GM18502 (cell line): Measurements from ENCODE around the gene CELF5.
"Not testable (repeated sequence)": the region's sequence is repeated elsewhere in the genome, so short reads cannot be mapped to it uniquely, and the experiment has no call there.

ENCODE experiments used
- ATAC-seq: cut with Tn5 transposase; IDR thresholded peaks from one replicate; pipeline ENCODE4 v1.9.1; 2021; ENCODE audit warnings: mild to moderate bottlenecking; ENCODE audit not compliant: unreplicated experiment, poor library complexity

The CELF5 gene

DNA sequence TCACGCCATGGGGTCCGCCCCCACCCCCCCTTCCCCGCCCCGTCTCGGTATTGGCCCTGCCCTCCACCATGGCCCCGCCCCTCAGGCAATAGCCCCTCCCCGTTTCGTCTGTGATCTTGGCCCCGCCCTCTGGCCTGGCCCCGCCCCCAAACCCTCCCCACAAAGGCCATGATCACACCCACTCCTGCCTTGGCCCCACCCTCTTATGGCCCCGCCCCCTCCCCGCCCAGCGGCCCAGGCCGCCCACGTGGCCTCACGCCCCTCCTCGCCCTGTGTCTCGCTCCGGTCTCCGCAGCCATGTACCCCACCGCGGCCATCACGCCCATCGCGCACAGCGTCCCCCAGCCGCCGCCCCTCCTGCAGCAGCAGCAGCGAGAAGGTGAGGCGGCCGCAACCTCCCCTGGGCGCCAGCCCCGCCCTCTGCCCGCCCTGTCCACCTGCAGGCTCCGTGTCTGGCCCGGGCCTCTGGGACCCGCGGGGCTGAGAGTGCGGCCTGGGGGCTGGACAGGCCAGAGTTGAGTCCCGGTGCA lies 61.3 kb downstream of the CELF5 start:
- no peak for ATAC-seq

DNA sequence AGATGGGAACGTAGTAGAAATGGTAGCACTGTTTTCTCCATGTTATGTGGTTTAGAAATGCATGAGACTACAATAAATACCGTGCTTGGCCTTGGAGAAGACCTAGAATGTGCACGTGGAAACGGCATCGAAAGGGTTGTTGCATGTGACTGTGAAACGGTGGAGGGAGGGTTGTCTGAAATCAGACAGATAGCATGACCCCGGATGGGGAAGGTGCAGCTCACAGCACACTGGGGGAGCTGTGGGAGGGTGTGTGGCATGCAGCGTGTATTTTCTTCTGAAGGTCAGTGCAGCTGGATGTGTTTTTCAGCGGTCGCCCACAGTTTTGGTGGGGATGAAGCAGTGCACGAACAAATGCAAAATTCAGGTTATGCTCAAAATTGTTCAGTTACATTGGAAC lies 63.4 kb downstream of the CELF5 start:
- ATAC-seq, result no peak

DNA sequence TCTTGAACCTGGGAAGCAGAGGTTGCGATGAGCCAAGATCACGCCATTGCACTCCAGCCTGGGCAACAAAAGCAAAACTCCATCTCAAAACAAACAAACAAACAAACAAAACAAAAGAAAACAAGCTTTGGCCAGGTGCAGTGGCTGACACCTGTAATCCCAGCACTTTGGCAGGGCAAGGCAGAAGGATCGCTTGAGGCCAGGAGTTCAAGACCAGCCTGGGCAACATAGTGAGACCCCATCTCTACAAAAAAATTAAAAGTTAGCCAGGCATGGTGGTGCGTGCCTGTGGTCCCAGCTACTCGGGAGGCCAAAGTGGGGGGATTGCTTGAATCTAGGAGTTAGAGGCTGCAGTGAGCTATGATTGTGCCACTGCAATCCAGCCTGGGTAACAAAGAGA lies 64.0 kb downstream of the CELF5 start:
- not testable (repeated sequence) for ATAC-seq

DNA sequence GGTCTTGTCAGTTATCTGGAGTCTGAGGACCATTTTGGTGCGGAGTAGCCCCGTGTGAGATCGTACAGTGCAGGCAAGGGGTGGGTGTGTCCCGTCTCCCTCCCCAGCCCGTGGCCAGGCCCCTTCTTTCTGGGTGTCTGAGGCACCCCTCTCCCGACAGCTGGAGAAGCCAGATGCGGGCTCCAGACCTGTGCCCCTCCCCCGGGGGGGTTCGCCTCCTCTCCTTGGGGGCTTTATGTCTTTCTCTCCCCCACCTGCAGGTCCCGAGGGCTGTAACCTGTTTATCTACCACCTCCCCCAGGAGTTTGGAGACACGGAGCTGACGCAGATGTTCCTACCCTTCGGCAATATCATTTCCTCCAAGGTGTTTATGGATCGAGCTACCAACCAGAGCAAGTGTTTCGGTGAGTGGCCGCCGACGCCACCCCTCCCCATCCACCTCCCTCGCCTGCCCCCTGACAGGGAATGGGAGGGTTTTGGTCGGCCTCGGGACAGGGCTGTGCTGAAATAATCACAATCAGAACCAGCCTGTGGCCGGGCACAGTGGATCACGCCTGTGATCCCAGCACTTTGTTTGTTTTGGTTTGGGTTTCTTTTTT lies 65.6 kb downstream of the CELF5 start:
- ATAC-seq, result no peak

DNA sequence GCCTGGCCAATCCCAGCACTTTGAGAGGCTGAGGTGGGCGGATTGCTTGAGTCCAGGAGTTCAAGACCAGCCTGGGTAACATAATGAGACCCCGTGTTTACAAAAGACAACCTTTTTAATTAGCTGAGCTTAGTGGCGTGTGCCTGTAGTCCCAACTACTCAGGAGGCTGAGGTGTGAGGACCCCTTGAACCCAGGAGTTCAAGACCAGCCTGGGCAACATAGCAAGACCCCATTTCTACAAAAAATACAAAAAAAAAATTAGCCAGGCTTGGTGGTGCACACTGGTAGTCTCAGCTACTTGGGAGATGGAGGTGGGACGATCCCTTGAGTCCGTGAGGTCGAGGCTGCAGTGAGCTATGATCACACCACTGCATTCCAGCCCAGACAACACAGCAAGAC lies 66.4 kb downstream of the CELF5 start:
- ATAC-seq, result not testable (repeated sequence)

DNA sequence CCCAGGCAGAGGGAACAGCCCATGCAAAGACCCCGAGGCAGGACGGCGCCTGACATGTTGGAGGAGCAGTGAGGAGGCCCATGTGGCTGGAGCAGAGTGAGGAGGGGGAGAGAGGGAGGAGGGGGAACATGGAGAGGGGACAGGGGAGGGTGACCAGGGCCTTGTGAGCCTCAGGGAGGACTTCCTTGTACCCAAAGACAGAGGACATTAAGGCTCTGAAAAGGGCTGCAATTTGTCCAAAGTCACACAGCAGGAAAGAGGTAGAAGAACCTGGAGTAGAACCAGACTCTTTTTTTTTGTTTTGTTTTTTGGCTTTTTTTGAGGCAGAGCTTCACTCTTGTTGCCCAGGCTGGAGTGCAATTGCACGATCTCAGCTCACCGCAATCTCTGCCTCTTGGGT lies 67.2 kb downstream of the CELF5 start:
- no peak for ATAC-seq

DNA sequence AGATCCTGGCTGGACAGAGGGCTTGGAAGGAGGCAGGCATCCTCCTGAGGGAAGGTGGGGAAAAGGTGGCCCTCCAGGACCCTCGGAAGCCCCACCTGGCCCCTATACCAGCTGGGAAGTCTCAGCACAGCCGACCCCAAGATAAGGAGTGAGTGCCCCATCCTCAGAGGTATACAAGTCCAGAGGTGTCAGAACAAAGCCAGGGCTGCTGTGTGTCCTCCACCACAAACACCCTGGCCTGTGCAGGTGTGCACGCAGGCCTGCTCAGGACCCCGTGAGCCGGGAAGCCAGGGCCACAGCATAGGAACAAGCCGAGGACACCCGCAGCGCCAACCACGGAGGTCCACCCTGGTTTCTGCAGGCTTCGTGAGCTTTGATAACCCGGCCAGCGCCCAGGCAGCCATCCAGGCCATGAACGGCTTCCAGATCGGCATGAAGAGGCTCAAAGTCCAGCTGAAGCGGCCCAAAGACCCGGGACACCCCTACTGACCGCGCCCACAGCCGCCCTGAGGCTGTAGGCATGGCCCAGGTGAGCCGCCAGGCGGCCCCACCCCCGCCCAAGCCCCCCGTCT lies 68.6 kb downstream of the CELF5 start:
- ATAC-seq, result no peak

DNA sequence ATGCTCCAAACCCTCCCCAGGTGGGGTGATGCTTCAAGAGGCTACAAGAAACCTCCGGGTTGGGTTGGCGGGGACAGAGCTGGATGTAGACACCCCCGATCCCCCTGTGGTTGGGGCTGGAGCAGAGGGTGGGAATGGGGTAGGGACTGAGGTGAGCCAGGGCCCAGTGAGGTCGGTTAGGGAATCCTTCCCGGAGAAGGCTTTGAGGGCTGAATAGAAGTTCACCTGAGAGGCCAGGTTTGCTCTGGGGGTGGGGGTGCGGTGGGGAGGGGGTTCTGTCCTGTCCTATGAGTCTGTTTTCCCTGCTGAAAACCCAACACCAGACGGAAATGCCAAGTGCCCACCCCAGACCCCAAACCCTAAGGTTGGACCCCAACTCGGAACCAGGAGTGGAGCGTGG lies 69.1 kb downstream of the CELF5 start:
- no peak for ATAC-seq

DNA sequence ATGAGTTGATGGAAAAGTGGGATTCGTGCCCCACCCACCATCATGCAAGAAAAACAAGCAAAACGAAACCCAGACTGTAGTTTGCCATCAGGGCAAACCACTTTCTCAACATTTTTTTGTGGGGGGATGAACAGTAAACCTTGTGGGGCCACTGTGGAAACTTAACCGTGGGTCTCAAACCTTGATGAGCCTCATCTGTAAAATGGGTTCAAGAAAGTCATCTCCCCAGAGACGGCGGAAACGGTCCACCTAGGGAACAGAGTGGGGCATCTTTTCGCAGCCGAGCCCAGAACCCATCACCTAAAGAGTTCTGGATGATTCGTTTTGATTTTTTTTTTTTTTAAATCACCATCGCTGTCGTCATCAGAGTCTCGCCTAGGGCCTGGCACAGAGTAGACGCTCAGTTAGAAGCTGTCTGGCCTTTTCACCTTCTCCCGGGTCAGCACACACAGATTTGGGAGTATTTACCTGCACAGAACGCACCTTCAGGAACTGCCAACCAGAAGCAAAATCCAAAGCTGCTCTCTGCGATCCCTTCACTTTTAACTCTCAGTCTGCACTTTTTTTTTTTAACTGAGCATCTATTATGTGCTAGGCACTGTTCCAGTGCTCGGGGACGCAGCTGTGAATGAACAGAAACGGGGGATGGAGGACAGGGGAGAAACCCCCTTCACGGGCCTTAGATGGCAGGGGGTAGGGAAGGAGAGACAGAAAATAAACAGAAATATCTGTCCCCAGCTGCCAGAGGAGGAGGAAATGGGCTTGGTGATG lies 69.8 kb downstream of the CELF5 start:
- no peak for ATAC-seq

DNA sequence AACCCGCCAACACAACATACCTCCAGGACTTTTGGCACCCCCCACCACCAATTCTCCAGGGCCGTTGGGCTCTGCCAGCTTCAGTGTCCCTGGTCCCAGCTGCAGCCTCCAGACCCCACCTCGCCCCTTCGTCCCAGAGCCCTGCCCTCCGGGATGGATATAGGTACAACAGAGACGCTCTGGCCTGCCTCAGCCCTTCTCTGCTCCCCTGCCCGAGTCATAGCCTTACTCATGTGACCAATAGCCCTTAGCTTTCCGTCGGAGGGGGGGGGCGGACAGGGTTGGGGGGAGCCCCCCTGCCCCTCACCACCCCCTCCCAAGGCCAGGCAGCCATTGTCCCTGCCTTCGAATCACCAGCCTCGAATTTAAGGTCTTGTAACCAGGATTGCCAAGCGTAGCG lies 71.1 kb downstream of the CELF5 start:
- no peak for ATAC-seq

DNA sequence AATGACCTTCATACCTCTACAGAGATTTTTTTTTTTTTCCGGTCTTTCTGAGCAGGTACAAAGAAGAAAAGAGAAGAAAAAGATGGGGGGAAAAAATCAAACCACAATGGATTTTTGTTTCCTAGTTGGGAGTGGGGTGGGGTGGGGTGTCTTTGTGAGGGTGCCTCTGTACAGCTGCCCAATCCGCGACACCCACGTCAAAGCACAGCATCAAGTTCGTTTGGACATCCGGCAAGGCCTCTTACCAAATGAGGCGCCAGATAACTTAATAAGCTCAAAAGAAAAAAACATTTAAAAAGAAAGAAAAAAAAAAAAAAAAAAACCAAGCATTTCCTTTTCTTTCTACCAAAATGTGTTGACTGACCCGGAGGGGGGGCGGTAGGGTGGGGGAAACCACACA lies 71.6 kb downstream of the CELF5 start:
- ATAC-seq, result no peak

DNA sequence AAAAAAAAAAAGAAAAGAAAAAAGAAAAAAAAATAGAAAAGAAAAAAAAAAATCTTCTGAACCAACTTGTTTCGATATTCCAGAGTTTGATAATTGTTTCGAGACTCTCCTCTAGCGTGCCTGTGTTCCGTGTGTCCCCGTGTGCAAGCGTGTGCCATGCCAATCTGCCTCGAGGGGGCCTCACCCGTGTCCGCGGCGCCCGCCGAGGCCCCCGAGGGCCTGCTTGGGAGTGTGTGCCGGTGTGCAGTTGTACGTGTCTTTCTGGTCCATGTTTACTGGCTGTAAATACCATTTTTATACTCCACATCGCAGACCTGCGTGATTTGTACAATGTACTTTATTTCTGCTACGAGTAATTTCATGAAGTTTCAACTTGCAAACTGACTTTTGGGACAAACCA lies 72.0 kb downstream of the CELF5 start:
- no peak for ATAC-seq

DNA sequence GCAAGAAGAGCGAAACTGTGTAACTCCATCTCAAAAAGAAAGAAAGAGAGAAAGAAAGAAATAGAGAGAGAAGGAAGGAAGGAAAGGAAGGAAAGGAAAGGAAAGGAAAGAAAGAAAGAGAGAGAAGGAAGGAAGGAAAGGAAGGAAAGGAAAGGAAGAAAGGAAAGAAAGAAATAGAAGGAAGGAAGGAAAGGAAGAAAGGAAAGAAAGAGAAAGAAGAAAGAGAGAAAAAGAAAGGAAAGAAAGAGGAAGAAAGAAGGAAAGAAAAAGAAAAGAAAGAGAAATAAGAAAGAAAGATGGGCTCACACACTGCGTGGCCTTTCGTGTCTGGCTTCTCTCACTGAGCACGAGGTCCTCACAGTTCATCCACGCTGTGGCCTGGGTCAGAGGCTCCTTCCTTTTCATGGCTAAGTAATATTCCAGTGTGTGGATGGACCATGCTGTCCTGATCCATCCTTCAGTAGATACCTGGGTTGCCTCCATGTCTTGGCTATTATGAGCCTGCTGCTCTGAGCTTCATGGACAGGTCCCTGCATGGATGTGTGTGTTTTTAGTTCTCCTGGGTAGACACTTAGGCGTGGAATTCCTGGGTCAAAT lies 74.5 kb downstream of the CELF5 start:
- no peak for ATAC-seq

DNA sequence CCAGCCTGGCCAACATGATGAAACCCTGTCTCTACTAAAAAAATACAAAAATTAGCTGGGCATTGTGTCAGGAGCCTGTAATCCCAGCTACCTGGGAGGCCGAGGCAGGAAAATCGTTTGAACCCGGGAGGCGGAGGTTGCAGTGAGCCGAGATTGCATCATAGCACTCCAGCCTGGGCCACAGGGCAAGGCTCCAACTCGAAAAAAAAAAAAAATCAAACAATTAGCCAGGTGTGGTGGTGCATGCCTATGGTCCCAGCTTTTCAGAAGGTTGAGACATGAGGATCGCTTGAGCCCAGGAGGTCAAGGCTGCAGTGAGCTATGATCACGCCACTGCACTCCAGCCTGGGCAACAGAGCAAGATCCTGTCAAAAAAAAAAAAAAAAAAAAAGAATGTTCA lies 76.1 kb downstream of the CELF5 start:
- ATAC-seq, result not testable (repeated sequence)

DNA sequence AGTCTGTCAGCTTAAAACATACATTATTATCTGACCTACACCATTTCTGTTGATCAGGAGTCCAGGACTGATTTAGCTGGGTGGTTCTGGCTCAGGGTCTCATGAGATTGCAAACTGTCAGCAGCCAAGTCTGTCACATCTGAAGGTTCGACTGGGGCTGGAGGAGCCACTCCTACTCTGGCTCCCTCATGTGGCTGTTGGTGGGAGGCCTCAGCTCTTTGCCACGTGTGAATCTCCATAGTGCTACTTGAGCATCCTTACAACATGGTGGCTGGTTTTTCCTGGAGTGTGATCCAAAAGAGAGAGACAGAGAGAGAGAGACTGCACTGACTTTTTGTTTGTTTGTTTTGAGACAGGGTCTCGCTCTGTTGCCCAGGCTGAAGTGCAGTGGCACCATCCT lies 78.3 kb downstream of the CELF5 start:
- ATAC-seq, result no peak

DNA sequence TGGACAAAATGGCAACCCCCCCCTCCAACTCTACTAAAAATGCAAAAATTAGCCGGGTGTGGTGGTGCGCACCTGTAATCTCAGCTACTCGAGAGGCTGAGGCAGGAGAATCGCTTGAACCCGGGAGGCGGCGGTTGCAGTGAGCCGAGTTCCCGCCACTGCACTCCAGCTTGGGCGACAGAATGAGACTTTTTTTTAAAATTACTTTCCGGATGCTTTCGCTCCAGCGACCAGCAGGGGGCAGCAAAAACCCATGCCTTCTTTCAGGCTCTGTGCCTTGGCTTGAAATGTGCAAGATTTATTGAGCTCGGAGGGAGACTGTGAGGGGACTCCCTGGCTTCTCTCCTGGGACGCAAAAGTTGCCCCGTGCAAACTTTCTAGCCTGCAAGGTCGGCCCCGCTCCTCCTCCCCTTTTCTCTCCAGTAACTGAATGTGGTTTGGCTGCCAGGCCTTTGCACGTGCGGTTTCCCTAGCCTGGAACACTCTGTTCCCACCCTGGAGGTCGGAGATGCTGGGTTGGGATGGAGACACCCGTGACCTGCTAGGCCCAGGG lies 80.5 kb downstream of the CELF5 start:
- no peak for ATAC-seq

DNA sequence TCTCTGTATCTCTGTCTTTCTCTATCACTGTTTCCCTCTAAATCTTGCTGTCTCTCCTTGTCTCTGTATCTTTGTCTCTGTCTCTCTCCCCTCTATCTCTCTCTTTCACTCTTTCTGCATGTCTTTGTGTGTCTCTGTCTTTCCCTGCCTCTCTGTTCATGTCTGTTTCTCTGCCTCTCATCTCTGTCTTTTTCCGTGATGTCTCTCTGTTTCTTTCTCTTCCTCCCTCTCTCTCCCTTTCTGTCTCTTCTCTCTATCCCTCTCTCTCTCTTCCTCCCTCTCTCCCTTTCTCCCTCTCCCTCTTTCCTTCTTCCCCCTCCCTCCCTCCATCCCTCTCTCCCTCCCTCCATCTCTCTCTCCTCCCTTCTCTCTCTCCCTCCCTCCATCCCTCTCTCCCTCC lies 85.3 kb downstream of the CELF5 start:
- ATAC-seq, result no peak

DNA sequence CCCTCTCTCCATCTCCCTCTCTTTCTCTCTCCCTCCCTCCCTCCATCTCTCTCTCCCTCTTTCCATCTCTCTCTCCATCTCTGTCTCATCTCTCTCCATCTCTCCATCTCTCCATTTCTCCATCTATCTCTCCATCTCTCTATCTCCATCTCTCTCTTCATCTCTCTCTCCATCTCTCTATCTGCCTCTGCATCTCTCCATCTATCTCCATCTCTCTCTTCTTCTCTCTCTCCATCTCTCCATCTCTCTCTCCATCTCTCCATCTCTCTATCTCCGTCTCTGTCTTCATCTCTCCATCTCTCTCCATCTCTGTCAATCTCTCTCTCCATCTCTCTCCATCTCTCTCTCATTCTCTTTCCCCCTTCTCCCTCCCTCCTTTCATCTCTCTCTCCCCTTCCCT lies 85.8 kb downstream of the CELF5 start:
- no peak for ATAC-seq

DNA sequence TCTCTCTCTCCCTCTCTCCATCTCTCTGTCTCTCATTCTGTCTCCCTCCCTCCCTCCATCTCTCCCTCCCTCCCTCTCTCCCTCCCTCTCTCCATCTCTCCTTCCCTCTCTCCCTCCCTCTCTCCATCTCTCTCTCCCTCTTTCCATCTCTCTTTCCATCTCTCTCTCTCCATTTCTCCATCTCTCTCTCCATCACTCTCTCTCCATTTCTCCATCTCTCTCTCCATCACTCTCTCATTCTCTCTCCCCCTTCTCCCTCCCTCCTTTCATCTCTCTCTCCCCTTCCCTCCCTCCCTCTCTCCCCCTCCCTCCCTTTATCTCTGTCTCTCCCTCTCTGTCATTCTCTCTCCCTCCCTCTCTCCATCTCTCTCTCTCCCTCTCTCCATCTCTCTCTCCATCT lies 86.2 kb downstream of the CELF5 start:
- no peak for ATAC-seq

DNA sequence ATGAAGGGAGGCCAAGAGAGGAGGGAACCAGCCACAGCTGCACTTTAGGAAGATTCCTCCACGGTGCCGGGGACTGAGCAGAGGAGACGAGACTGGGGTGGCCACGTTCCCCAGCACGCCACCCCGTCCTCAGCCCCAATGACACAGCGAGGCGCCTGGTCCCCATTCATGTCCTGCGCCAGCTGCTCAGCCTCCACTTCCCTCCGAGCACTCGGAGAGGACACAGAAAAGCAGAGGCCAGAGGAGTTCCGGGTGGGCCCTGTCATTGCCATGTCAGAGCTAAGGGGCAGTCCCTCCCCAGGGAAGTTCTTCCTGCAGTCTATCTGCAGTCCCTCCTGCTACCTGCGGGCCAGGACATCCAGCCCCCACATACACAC lies 88.7 kb downstream of the CELF5 start:
- ATAC-seq, result no peak
